ENCODE results near the gene SLC4A3.
A peak's percentile ranks its signal among the peaks of the same experiment; 100 is the strongest.

Gene SLC4A3

GRCh38 chr2:219612577-219613286 is 14.7 kb upstream of the SLC4A3 start:
- no peak for DNase-seq

DNA sequence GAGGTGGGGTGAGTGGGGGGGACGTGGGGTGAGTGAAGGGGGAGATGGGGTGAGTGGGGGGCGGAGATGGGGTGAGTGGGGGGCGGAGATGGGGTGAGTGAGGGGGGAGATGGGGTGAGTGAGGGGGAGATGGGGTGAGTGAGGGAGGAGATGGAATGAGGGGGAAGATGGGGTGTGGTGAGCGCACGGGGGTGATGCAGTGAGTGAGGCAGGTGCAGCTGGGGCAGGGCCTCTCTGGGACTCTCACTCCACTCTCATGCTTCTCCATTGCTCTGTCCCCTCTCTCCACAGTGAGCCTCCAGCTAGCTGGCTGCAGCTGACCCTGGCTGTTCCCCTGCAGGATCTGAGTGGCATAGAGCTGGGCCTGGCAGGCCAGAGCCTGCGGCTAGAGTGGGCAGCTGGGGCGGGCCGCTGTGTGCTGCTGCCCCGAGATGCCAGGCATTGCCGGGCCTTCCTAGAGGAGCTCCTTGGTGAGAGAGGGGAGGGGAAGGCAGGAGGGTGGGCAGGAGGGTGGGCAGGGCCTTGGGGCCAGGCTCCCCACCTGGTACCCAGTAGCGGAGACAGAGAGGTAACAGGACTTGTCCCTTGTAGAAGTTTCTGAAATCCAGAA is 13.9 kb upstream of the SLC4A3 start:
- DNase-seq: no peak

- DNase-seq: no peak
Observed at GRCh38 chr2:219614076-219614860, 13.2 kb upstream of the SLC4A3 start.

GRCh38 chr2:219615036-219615435 is 12.4 kb upstream of the SLC4A3 start:
- DNase-seq: no peak

- no peak for DNase-seq
Observed at GRCh38 chr2:219615894-219616293, 11.5 kb upstream of the SLC4A3 start.

GRCh38 chr2:219616550-219616949 is 10.9 kb upstream of the SLC4A3 start:
- DNase-seq: no peak

GRCh38 chr2:219618733-219619122 is 8.7 kb upstream of the SLC4A3 start:
- no peak for DNase-seq

GRCh38 chr2:219619235-219619634 is 8.2 kb upstream of the SLC4A3 start:
- no peak for DNase-seq

DNA sequence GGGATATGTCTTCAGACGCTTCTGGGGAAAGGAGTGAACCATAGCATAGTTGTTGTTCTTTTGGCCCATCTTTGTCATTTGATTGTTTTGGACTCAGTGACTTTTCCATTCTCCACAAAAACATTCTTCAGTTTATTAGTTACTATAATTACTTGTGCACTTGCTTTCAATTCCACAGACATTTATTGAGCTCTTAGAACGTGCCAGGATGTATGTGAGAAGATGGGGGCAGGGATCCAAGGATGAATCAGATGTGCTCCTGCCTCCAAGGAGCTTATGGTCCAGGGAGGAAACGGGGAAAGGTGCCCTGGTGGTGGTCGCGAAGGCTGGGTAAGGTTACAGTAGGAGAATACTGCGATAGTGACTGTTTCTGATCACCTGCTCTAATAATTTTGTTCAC is 6.9 kb upstream of the SLC4A3 start:
- DNase-seq: no peak

- DNase-seq: no peak
Observed at GRCh38 chr2:219621935-219622334, 5.5 kb upstream of the SLC4A3 start.

- no peak for DNase-seq
Observed at GRCh38 chr2:219622472-219622871, 5.0 kb upstream of the SLC4A3 start.

GRCh38 chr2:219624565-219624964 is 2.9 kb upstream of the SLC4A3 start:
- no peak for DNase-seq

GRCh38 chr2:219625179-219625578 is 2.3 kb upstream of the SLC4A3 start:
- no peak for DNase-seq

DNA sequence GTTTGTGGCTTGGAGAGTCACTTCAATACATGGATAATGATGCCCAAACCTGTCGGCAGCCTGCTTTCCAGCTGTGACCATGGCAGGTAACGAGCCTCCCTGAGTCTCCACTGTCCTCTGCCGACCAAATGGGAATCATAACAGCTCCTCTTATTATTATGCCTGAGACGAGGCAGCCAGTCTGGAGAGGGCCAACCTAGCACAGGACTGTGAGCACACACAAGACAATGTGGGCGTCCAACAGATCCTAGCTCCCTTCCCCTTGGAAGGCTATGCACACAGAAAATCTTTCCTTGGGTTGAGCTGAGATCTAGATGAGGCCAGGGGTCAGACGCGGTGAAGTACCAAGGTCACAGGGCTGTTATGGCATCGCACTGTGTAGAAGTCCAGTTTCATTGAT is 890 bp upstream of the SLC4A3 start:
- DNase-seq: no peak

DNA sequence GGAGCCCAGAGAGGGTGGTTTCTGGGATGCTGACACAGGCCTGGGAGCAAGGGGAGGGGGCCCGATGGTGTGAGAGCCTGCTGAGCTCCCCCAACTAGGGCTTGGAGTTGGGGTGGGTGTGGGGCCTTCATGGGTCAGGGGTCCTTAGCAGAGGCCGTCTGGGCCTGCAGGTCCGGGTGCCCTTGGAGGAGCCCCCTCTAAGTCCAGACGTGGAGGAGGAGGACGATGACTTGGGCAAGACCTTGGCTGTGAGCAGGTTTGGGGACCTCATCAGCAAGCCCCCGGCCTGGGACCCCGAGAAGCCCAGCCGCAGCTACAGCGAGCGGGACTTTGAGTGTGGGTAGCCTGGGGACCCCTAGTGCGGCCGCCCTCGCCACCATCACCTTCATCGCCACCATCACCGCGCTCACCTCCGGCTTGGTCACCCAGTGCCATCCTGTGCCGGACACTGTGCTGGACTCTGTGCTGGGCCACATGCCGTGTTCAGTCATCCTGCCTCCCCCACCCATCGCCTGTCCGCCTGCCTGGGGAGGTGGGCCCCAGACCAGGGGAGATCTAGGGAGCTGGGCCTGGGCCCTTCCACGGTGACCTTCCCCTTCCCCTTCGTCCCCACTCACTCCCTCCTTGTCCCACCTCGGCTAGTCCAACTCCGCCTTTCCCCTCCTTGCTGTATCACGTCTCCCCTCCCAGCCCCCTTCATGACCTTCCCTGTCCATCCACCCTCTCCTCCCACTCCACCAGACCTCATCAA is 980 bp downstream of the SLC4A3 start:
- DNase-seq: no peak

- peak; percentile 33 for DNase-seq
Observed at GRCh38 chr2:219628986-219629901, 1.8 kb downstream of the SLC4A3 start.

GRCh38 chr2:219629976-219630695 is 2.7 kb downstream of the SLC4A3 start:
- DNase-seq: peak; percentile 26

DNA sequence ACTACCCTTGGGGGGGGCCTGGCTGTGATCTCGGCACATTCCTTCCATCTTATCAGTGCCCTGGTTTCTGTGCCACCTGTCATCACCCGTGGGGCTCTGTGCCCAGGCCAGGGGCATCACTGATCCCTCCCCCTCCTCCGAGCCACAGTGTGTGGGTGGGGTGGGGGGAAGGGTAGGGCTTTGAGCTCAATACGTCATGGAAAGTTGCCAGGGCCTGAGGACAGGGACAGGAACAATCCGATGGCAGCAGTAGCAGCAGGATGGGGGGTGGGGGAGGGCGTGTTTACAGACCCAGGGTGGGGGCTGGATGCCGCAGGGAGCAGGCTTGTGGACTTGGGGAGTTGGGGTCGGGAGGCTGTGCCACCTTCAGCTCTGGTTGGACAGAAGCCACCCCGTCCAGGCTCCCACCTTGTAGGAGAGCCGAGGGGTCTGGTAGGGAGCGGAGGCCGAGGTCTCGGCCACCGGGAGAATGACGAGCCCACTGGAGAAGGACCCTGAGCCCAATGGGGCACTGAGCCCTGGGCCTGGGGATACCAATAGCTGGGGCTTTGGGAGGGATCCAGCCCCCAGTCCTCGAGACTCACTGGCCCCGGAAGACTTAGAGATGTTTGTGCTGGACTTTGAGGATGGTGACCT is 3.5 kb downstream of the SLC4A3 start:
- peak; percentile 38 for DNase-seq

DNA sequence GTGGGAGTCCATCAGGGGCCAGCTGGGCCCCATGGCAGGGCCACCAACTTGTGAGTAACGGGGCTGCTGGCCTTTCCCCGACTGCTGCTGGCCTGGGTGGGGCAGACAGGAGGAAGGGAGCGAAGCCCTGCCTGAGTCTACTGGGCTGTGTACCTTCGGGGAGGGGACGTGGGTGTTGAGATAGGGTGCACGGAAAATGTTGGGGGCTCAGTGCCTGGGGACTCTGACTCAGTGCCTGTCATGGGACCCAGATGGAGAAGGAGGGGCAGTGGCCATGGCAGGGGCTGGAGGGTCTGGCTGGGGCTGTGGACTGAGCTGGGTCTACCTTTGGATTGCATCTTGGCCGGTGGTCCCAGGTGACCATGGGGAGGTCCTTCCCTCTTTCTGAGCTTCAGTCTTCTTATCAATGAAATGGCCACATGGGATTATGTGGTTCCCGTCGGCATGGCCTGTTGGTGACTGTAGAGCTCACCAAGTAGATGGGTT is 4.0 kb downstream of the SLC4A3 start:
- DNase-seq: peak; percentile 39

GRCh38 chr2:219631904-219632759 is 4.7 kb downstream of the SLC4A3 start:
- DNase-seq: peak; percentile 37

Data from right forelimb (tissue), 1 donor.